ENCODE data around the gene RUSC1. TPM values are rescaled to one million over a fixed set of nuclear protein-coding genes. Genes with fewer than 3 reads are reported as not detected.

RUSC1 gene
- total RNA-seq, 1 donor = 15.6 TPM

DNA sequence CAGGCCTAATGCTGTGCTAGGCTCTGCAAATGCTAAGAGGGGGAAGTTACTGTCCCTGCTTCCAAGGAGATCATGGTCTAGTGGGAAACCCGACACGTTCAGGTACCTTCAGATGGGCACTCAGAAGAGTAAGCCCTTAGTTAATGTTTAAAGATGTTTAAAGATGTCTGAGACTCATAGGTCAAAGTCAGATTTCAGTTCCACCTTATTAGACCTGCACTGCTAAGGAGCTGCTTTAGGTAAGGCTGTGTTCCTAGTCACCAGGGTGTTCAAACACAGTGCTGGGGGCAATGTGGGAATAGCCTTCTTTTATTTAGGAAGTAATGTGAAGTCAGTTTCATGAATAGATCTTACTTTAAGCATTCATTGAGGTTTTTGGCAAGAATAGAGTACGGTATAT lies 3.8 kb upstream of the RUSC1 start:
- no peaks in the 10 kb centered on the region for H3K9me3 ChIP-seq (ENCODE audit: low read depth, low read length)
- H3K4me2 ChIP-seq (ENCODE audit: insufficient read depth, low read length) = no peak overlapping the region
- H4K20me1 ChIP-seq (ENCODE audit: insufficient read depth, low read length) = peaks cover 10% of the 10 kb centered on the region
- peaks cover 19% of the 10 kb centered on the region for H3K79me2 ChIP-seq (ENCODE audit: insufficient read depth, low read length)
- no peaks in the 10 kb centered on the region for H3K27me3 ChIP-seq (ENCODE audit: insufficient read depth, low read length)
- no peak overlapping the region for H2AFZ ChIP-seq (ENCODE audit: low read length)
- peaks cover 30% of the 10 kb centered on the region for H3K36me3 ChIP-seq (ENCODE audit: insufficient read depth, low read length)
- no peak overlapping the region for H3K27ac ChIP-seq (ENCODE audit: low read depth, low read length)
- TF ChIP-seq, protein P1, sequence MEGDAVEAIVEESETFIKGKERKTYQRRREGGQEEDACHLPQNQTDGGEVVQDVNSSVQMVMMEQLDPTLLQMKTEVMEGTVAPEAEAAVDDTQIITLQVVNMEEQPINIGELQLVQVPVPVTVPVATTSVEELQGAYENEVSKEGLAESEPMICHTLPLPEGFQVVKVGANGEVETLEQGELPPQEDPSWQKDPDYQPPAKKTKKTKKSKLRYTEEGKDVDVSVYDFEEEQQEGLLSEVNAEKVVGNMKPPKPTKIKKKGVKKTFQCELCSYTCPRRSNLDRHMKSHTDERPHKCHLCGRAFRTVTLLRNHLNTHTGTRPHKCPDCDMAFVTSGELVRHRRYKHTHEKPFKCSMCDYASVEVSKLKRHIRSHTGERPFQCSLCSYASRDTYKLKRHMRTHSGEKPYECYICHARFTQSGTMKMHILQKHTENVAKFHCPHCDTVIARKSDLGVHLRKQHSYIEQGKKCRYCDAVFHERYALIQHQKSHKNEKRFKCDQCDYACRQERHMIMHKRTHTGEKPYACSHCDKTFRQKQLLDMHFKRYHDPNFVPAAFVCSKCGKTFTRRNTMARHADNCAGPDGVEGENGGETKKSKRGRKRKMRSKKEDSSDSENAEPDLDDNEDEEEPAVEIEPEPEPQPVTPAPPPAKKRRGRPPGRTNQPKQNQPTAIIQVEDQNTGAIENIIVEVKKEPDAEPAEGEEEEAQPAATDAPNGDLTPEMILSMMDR (IDR thresholded peaks at IDR 0.05; ENCODE audit: extremely low read depth, low read depth, low read length) = no peak
- DNase-seq (ENCODE audit: insufficient read length, low spot score, missing footprints) = peak; percentile 57
- no peak overlapping the region for H3K4me3 ChIP-seq (ENCODE audit: insufficient read depth, low read length)
- H3K4me1 ChIP-seq (ENCODE audit: insufficient read depth, low read length) = peaks cover 14% of the 10 kb centered on the region

DNA sequence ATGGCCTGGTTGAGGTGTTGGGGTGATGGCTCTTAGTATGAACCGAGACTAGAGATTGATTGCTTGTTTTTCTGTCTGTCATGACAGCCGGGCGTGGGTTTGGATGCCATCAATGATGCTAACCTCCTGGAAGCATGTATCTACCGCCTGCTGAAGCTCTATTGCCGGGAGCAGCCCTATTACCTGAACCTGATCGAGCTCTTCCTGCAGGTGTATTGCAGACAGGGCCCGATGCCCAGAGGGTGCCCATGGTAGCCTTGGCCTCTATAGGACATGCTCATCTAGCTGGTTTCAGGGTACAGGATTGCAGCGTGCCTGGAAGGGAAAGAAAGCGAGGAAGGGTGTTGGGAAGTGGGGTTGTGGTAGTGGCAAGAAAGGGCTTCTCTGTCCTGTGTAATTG lies 2.6 kb upstream of the RUSC1 start:
- peak; percentile 14 for DNase-seq (ENCODE audit: insufficient read length, low spot score, missing footprints)
- Histone ChIP-seq H3K9me3 (ENCODE audit: low read depth, low read length) (no peaks in the 10 kb centered on the region), H3K4me2 (ENCODE audit: insufficient read depth, low read length) (no peak overlapping the region), H3K27me3 (ENCODE audit: insufficient read depth, low read length) (no peaks in the 10 kb centered on the region), H3K36me3 (ENCODE audit: insufficient read depth, low read length) (peaks cover 21% of the 10 kb centered on the region), H3K27ac (ENCODE audit: low read depth, low read length) (no peak overlapping the region), H4K20me1 (ENCODE audit: insufficient read depth, low read length) (peaks cover 13% of the 10 kb centered on the region), H3K4me3 (ENCODE audit: insufficient read depth, low read length) (no peak overlapping the region), H2AFZ (ENCODE audit: low read length) (no peak overlapping the region), H3K79me2 (ENCODE audit: insufficient read depth, low read length) (peaks cover 12% of the 10 kb centered on the region), H3K4me1 (ENCODE audit: insufficient read depth, low read length) (peaks cover 20% of the 10 kb centered on the region)
- TF ChIP-seq, protein P1 (IDR thresholded peaks at IDR 0.05; ENCODE audit: extremely low read depth, low read depth, low read length) = no peak

DNA sequence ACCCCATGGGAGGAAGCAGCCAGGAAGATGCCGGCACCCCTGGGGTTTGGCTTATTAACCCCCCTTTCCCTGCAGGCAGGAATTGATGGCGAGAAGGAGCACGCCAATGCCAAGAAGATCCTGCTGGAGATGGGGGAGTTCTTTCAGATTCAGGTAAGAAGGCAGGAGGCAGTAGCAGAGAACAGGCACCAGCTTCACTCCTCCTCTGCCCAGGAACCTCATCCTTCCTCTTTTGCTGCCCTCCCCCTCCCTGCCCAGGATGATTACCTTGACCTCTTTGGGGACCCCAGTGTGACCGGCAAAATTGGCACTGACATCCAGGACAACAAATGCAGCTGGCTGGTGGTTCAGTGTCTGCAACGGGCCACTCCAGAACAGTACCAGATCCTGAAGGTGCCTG lies 1.2 kb upstream of the RUSC1 start:
- Histone ChIP-seq H3K27me3 (ENCODE audit: insufficient read depth, low read length) (no peaks in the 10 kb centered on the region), H3K27ac (ENCODE audit: low read depth, low read length) (no peak overlapping the region), H4K20me1 (ENCODE audit: insufficient read depth, low read length) (peaks cover 13% of the 10 kb centered on the region), H3K4me2 (ENCODE audit: insufficient read depth, low read length) (no peak overlapping the region), H3K4me3 (ENCODE audit: insufficient read depth, low read length) (no peak overlapping the region), H3K79me2 (ENCODE audit: insufficient read depth, low read length) (peaks cover 10% of the 10 kb centered on the region), H3K9me3 (ENCODE audit: low read depth, low read length) (no peaks in the 10 kb centered on the region), H3K36me3 (ENCODE audit: insufficient read depth, low read length) (peaks cover 15% of the 10 kb centered on the region), H3K4me1 (ENCODE audit: insufficient read depth, low read length) (peaks cover 20% of the 10 kb centered on the region), H2AFZ (ENCODE audit: low read length) (no peak overlapping the region)
- TF ChIP-seq, protein P1 (IDR thresholded peaks at IDR 0.05; ENCODE audit: extremely low read depth, low read depth, low read length) = no peak
- peak; percentile 54 for DNase-seq (ENCODE audit: insufficient read length, low spot score, missing footprints)

DNA sequence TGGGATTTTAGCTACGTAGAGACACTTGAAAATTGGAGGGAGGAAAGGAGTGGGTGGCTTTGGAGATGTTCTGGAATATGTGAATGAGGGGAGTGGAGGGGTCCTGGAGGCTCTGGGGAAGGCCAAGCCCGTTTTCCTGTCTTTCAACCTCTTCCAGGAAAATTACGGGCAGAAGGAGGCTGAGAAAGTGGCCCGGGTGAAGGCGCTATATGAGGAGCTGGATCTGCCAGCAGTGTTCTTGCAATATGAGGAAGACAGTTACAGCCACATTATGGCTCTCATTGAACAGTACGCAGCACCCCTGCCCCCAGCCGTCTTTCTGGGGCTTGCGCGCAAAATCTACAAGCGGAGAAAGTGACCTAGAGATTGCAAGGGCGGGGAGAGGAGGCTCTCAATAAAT lies 442 bp upstream of the RUSC1 start:
- Histone ChIP-seq H3K4me2 (ENCODE audit: insufficient read depth, low read length) (peak overlapping the region; percentile 99), H3K27ac (ENCODE audit: low read depth, low read length) (no peak overlapping the region), H3K79me2 (ENCODE audit: insufficient read depth, low read length) (peaks cover 17% of the 10 kb centered on the region), H3K27me3 (ENCODE audit: insufficient read depth, low read length) (no peaks in the 10 kb centered on the region), H2AFZ (ENCODE audit: low read length) (peak overlapping the region; percentile 65), H4K20me1 (ENCODE audit: insufficient read depth, low read length) (peaks cover 17% of the 10 kb centered on the region), H3K4me3 (ENCODE audit: insufficient read depth, low read length) (peak overlapping the region; percentile 86), H3K36me3 (ENCODE audit: insufficient read depth, low read length) (peaks cover 15% of the 10 kb centered on the region), H3K4me1 (ENCODE audit: insufficient read depth, low read length) (peaks cover 21% of the 10 kb centered on the region), H3K9me3 (ENCODE audit: low read depth, low read length) (no peaks in the 10 kb centered on the region)
- TF ChIP-seq, protein P1 (IDR thresholded peaks at IDR 0.05; ENCODE audit: extremely low read depth, low read depth, low read length) = no peak
- peak; percentile 37 for DNase-seq (ENCODE audit: insufficient read length, low spot score, missing footprints)

All from osteoblast (primary cell).